ENCODE measurements around the gene PRAMEF12.
"Not testable (repeated sequence)": the region's sequence is repeated elsewhere in the genome, so short reads cannot be mapped to it uniquely, and the experiment has no call there.

PRAMEF12 gene

DNA sequence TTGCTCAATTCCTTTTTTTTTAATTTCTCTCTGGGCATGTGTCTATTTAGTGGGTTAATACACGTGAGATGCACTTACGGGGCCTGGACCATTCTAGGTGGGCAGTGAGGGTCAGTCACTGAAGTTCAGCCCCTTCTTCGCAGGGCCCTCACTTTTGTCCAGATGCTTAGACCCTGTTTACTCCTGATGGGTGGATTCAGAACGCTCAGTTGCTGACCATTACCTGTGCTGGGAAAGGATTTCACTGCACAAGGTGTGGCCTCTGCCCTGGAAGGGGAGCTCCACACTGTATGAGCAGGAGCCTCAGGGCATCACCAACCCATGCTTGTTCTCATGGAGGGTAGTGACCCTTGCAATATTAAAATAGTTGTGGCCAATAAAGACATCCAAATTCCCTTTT is 4.5 kb downstream of the PRAMEF12 start:
- H3K4me3 ChIP-seq = no peak overlapping the region
- H3K36me3 ChIP-seq = no peaks in the 10 kb centered on the region
- H3K27ac ChIP-seq = no peak overlapping the region
- H3K9me3 ChIP-seq (replicated peaks in 1 of 11) = peaks cover 0 to 3% (median 0%) of the 10 kb centered on the region in 11 experiments; a peak in 2 of 22 replicates
- no peaks in the 10 kb centered on the region for H3K27me3 ChIP-seq
- H4K20me1 ChIP-seq = no peaks in the 10 kb centered on the region
- no peak for TF ChIP-seq Cebpa-rat (IDR thresholded peaks at IDR 0.05)
- H3K4me2 ChIP-seq = no peak overlapping the region
- no peaks in the 10 kb centered on the region for H3K4me1 ChIP-seq
- no peak overlapping the region for H3K9ac ChIP-seq

DNA sequence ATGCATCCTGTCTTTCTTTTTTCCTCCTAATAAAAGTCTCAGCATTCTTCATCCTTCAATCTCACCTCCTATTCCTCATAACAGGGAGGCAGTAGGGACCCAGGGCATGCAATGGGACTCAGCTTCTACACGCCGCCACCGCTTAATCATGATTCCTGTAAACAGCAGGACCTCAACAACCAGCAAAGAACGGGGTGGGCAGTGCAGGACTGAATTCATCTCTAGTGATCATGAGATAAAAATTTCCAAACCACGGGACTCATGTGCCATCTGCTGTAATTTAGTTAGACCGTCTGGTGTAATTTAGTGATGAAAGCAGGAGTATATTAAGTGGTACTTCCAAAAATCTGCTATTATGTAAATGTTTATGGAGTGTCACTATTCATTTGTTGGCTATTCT is 5.4 kb downstream of the PRAMEF12 start:
- H3K9me3 ChIP-seq (replicated peaks in 1 of 11) = peaks cover under 1 to 8% (median 1%) of the 10 kb centered on the region in 11 experiments; a peak in 18 of 22 replicates
- H3K36me3 ChIP-seq = no peaks in the 10 kb centered on the region
- H3K4me3 ChIP-seq = no peak overlapping the region
- H3K4me2 ChIP-seq = no peak overlapping the region
- TF ChIP-seq Cebpa-rat (IDR thresholded peaks at IDR 0.05) = no peak
- no peaks in the 10 kb centered on the region for H4K20me1 ChIP-seq
- no peak overlapping the region for H3K27ac ChIP-seq
- H3K4me1 ChIP-seq = no peaks in the 10 kb centered on the region
- no peaks in the 10 kb centered on the region for H3K27me3 ChIP-seq
- H3K9ac ChIP-seq = no peak overlapping the region

DNA sequence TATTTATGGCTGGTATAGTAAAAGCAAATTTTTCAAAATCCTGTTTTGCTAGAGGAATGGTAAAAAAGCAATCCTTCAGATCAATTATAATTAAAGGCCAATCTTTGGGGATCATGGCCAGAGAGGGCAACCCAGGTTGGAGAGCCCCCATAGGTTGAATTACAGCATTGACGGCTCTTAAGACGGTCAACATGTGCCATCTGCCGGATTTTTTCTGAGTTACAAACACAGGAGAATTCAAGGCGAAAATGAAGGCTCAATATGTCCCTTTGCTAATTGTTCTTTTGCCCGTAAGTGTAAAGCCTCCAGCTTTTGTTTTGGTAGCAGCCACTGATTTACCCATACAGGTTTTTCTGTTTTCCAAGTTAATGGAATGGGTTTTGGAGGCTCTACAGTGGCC is 8.0 kb downstream of the PRAMEF12 start:
- H3K36me3 ChIP-seq, H3K27ac ChIP-seq, H3K4me2 ChIP-seq, H3K9ac ChIP-seq, H3K4me3 ChIP-seq, H3K27me3 ChIP-seq, H4K20me1 ChIP-seq, H3K4me1 ChIP-seq: not testable (repeated sequence)
- peaks cover 21 to 34% (median 27%) of the 10 kb centered on the region in 11 experiments for H3K9me3 ChIP-seq (replicated peaks in 1 of 11)

DNA sequence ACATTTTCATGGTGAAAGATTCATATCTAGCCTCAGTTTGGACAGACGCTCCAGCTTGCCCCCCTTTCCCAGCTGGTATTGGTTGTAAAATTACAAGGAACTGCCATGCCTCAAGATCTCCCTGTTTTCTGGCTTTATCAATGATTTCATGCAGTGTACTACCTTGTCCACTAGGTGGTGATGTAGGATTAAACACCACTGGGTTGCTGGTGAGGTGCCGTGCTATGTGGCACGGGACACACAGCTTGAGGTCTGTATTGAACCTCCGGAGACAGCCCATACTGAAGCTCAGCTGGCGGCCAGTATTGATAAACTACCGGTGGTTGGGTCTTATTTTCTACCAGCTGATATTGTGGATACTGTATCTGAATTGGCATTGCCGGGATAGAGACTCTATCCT is 10.2 kb downstream of the PRAMEF12 start:
- not testable (repeated sequence) for H3K4me3 ChIP-seq, H3K27me3 ChIP-seq, H3K36me3 ChIP-seq, H4K20me1 ChIP-seq, H3K4me1 ChIP-seq, H3K4me2 ChIP-seq, H3K9ac ChIP-seq, H3K27ac ChIP-seq
- H3K9me3 ChIP-seq (replicated peaks in 1 of 11) = peaks cover 21 to 36% (median 29%) of the 10 kb centered on the region in 11 experiments

DNA sequence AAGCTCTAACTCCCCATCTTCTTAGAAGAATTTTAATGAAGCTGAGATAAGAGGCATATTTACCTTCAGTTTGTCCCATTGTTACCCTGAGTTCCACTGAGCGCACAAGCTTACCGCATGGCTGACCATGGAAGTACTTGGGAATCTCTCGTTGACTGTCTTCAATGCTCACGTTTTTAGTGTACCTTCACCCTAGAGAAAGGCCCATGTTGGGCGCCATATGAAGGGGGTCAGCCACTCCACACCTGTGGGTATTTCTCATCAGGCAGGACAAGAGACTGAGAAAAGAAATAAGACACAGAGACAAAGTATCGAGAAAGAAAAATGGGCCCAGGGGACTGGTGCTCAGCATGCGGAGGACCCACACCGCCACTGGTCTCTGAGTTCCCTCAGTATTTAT is 11.2 kb downstream of the PRAMEF12 start:
- H3K27me3 ChIP-seq, H4K20me1 ChIP-seq, H3K4me1 ChIP-seq, H3K36me3 ChIP-seq, H3K27ac ChIP-seq, H3K4me3 ChIP-seq, H3K9ac ChIP-seq, H3K4me2 ChIP-seq: not testable (repeated sequence)
- peaks cover 21 to 36% (median 29%) of the 10 kb centered on the region in 11 experiments for H3K9me3 ChIP-seq (replicated peaks in 1 of 11)

DNA sequence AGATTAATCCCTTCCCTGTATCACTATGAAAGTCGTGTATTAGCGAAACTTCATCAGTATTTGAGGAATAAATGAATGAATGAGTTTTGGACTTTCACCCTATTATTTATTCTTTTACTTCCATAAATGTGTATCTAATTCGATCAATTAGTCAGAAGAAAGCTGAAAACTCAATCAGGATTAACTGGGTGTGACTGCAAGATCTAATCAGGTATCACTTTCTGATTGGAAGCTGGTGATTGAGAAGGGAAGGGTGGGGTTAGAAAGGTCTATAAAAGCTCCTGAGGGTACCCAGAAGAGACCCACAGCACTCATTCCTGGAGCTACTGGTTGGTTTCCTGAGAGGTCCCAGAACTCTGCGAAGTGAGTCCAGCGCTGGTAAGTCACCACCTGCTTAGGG is 17.6 kb downstream of the PRAMEF12 start, which contains the start of gene PRAMEF1:
Gene PRAMEF1, plus strand, starts transcription at position 301 of the 400 bp plus-strand sequence. CDS start 1,831 bp downstream, outside the sequence.
- not testable (repeated sequence) for H3K27ac ChIP-seq, H3K4me3 ChIP-seq, H3K9ac ChIP-seq, H4K20me1 ChIP-seq, H3K4me1 ChIP-seq, H3K4me2 ChIP-seq, H3K36me3 ChIP-seq, H3K27me3 ChIP-seq
- H3K9me3 ChIP-seq (replicated peaks in 1 of 11) = peaks cover 0 to 11% (median 6%) of the 10 kb centered on the region in 11 experiments; a peak in 16 of 22 replicates

DNA sequence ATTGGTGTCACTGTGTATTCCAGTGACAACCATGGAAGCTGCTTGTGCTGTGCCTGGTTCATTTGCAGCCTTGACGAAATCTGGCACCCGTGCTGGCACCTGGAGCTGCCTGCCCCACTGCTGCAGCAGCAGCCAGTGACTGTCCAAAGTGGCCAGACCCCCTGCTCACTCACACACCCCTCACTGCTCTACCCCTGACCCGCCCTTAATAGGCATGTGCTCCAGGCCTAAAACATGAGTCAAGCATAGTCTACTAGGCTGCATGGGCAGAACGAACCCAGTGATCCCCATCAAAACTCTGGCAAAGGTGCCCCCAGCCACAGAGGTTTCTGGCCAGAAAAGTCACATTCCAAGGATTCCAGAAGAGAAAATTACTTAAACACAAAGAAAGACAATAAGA is 25.4 kb downstream of the PRAMEF12 start:
- H3K36me3 ChIP-seq = no peaks in the 10 kb centered on the region
- no peak overlapping the region for H3K4me3 ChIP-seq
- no peaks in the 10 kb centered on the region for H4K20me1 ChIP-seq
- H3K27me3 ChIP-seq = no peaks in the 10 kb centered on the region
- no peaks in the 10 kb centered on the region for H3K4me1 ChIP-seq
- no peaks in the 10 kb centered on the region for H3K9me3 ChIP-seq (replicated peaks in 1 of 11)
- no peak overlapping the region for H3K27ac ChIP-seq
- H3K9ac ChIP-seq = no peak overlapping the region
- no peak overlapping the region for H3K4me2 ChIP-seq
- TF ChIP-seq Cebpa-rat (IDR thresholded peaks at IDR 0.05) = no peak

DNA sequence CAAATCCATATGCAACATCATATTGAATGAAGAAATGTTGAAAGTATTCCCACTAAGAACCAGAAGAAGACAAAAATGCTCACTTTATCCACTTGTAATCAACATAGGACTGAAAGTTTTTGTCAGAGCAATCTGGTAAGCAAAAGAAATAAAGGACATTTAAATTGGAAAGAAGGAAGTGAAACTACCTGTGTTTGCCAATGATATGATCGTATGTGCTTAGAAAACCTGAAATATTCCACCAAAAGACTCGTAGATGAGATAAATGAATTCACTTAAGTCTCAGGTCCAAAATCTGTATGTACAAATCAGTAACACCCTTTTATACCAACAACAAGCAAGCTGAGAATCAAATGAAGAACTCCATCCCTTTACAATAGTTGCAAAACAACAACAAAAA is 26.2 kb downstream of the PRAMEF12 start:
- Histone ChIP-seq H3K27me3 (no peaks in the 10 kb centered on the region), H3K36me3 (no peaks in the 10 kb centered on the region), H3K4me3 (no peak overlapping the region), H4K20me1 (no peaks in the 10 kb centered on the region), H3K27ac (no peak overlapping the region), H3K9me3 (replicated peaks in 1 of 11) (peaks cover 0 to 5% (median 3%) of the 10 kb centered on the region in 11 experiments; a peak in 10 of 22 replicates), H3K4me1 (no peaks in the 10 kb centered on the region), H3K4me2 (no peak overlapping the region), H3K9ac (no peak overlapping the region)
- TF ChIP-seq Cebpa-rat (IDR thresholded peaks at IDR 0.05) = no peak

DNA sequence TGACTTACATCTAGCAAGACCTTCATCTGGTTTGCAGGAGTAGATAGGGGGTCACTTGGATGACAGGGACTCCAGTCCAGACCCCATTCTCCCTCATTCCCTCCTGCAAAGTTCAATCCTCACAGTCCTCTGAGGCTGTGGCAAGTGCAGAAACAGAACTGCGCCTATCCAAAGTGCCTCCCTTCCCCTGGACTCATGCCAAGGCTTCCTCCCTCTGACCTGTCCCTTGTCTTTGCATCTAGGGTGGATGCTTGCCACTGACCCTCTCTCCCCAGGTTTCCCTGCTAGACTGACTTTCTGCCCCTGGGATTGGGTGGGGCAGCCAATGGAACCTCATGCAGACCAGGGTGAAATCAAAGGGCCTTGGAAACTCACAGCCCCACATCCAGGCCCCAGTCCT is 36.4 kb downstream of the PRAMEF12 start:
- TF ChIP-seq Cebpa-rat (IDR thresholded peaks at IDR 0.05) = no peak
- H3K4me1 ChIP-seq = no peaks in the 10 kb centered on the region
- no peaks in the 10 kb centered on the region for H3K36me3 ChIP-seq
- H4K20me1 ChIP-seq = no peaks in the 10 kb centered on the region; a peak in 2 of 22 replicates
- no peak overlapping the region for H3K4me3 ChIP-seq
- no peak overlapping the region for H3K27ac ChIP-seq
- no peaks in the 10 kb centered on the region for H3K27me3 ChIP-seq
- H3K4me2 ChIP-seq = no peak overlapping the region
- peaks cover 0 to 7% (median 2%) of the 10 kb centered on the region in 11 experiments; a peak in 11 of 22 replicates for H3K9me3 ChIP-seq (replicated peaks in 1 of 11)
- H3K9ac ChIP-seq = no peak overlapping the region

DNA sequence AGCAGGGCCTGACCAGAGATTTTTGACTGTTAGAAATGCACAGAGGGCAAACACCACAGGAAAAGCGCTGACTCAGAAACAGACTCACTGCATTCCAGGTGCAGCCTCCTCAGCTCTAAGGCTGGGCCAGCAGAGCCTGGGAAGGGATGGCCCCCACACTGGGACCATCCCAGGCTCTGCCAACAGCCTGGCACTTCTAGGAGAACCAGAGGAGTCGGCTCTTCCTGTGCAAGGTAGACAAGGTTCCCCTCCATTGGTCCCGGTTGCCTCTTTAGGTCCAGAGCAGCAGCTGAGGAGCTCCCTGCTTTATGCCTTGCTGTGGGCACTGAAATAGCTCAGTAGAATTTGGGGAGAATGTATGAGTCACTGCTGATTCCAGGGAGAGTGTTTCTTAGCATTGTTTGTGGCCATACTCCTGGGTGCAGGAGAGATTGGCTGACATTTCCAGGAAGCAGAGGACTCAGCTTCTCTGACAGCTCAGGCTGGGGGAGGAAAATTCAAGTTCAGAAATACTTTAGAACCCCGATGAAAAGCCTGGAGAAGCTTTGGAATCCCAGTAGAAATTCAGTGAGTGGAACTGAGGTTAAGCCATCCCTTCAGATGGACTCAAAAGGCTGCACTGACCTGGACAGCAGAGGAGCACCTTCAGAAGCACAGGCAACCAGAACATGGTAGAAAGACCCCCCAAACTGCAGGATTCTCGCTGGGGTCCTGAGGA is 37.3 kb downstream of the PRAMEF12 start:
- Histone ChIP-seq H3K27ac (no peak overlapping the region), H3K4me2 (0 out of 22 replicates have a peak overlapping the region, but pooled peaks of 1 of the 11 experiments have one; percentile 5), H3K27me3 (no peaks in the 10 kb centered on the region), H3K4me3 (no peak overlapping the region), H3K36me3 (no peaks in the 10 kb centered on the region), H4K20me1 (no peaks in the 10 kb centered on the region; a peak in 2 of 22 replicates), H3K9ac (no peak overlapping the region), H3K9me3 (replicated peaks in 1 of 11) (no peaks in the 10 kb centered on the region), H3K4me1 (no peaks in the 10 kb centered on the region)
- TF ChIP-seq Cebpa-rat (IDR thresholded peaks at IDR 0.05) = no peak
